Liver (tissue), 9 donors: ENCODE results near the gene SLC66A1. TPM values are rescaled to one million over a fixed set of nuclear protein-coding genes. Genes with fewer than 3 reads are reported as not detected.

Experiments used
- DNase-seq: peaks from one replicate; pipeline ENCODE4 v3.0.0-alpha.2; 2017; ENCODE audit warnings: low spot score
- H3K27ac ChIP-seq, 2 donors: one replicate each; pipeline ENCODE4 v1.7.0; 2013; ENCODE audit warnings: inconsistent platforms in 2 of 2, low read length in 2 of 2, control low read depth in 1 of 2, low read depth in 1 of 2, mild to moderate bottlenecking in 1 of 2
- H3K27me3 ChIP-seq, 4 donors: one replicate each; pipeline versions ENCODE4 v1.6.1 to v1.7.0; 2013; ENCODE audit warnings: low read length in 3 of 4, inconsistent platforms in 1 of 4, mild to moderate bottlenecking in 1 of 4, moderate library complexity in 1 of 4; ENCODE audit not compliant: control insufficient read depth in 4 of 4, insufficient read depth in 4 of 4
- H3K36me3 ChIP-seq, 4 donors: one replicate each; pipeline versions ENCODE4 v1.6.1 to v1.7.0; 2013; ENCODE audit warnings: low read length in 3 of 4, mild to moderate bottlenecking in 3 of 4, low read depth in 1 of 4, moderate library complexity in 1 of 4; ENCODE audit not compliant: control insufficient read depth in 4 of 4, insufficient read depth in 3 of 4
- H3K4me1 ChIP-seq, 4 donors: one replicate each; pipeline versions ENCODE4 v1.6.1 to v1.7.0; 2013; ENCODE audit warnings: low read length in 3 of 4, mild to moderate bottlenecking in 3 of 4, moderate library complexity in 1 of 4; ENCODE audit not compliant: control insufficient read depth in 4 of 4, insufficient read depth in 4 of 4
- H3K4me3 ChIP-seq, 3 donors: one replicate each; pipeline versions ENCODE4 v1.6.1 to v1.7.0; 2013; ENCODE audit warnings: low read length in 3 of 3, control low read depth in 1 of 3, low read depth in 1 of 3, mild to moderate bottlenecking in 1 of 3
- H3K9ac ChIP-seq, 2 donors: one replicate each; pipeline ENCODE4 v1.7.0; 2013; ENCODE audit warnings: low read length in 2 of 2, mild to moderate bottlenecking in 2 of 2, moderate library complexity in 2 of 2, control low read depth in 1 of 2, low read depth in 1 of 2
- H3K9me3 ChIP-seq, 4 donors: one replicate each; pipeline versions ENCODE4 v1.6.1 to v1.7.0; 2013; ENCODE audit warnings: low read length in 3 of 4; ENCODE audit not compliant: control insufficient read depth in 4 of 4
- EGR1 ChIP-seq, 2 donors: IDR thresholded peaks; 2 replicates each; pipeline ENCODE4 v1.6.1; 2016 to 2018; ENCODE audit warnings: antibody characterized with exemption in 2 of 2, low read depth in 2 of 2
- FOXA1 ChIP-seq: IDR thresholded peaks from 2 replicates; pipeline ENCODE4 v1.6.1; 2016; ENCODE audit warnings: antibody characterized with exemption
- FOXA2 ChIP-seq: IDR thresholded peaks from 2 replicates; pipeline ENCODE4 v1.6.1; 2016; ENCODE audit warnings: antibody characterized with exemption
- GABPA ChIP-seq, 2 donors: IDR thresholded peaks in 1 of 2; conservative IDR thresholded peaks in 1 of 2; 2 replicates each; pipeline ENCODE4 v1.6.1; 2016; ENCODE audit warnings: antibody characterized with exemption in 2 of 2, mild to moderate bottlenecking in 1 of 2, moderate library complexity in 1 of 2
- HNF4A ChIP-seq, 2 donors: conservative IDR thresholded peaks; 2 replicates each; pipeline ENCODE4 v1.6.1; 2016; ENCODE audit warnings: antibody characterized with exemption in 2 of 2, mild to moderate bottlenecking in 2 of 2
- JUND ChIP-seq, 2 donors: IDR thresholded peaks; 2 replicates each; pipeline ENCODE4 v1.6.1; 2016; ENCODE audit warnings: antibody characterized with exemption in 2 of 2
- NR2F2 ChIP-seq: IDR thresholded peaks from 2 replicates; pipeline ENCODE4 v1.6.1; 2016; ENCODE audit warnings: antibody characterized with exemption
- RAD21 ChIP-seq, 2 donors: IDR thresholded peaks; 2 replicates each; pipeline ENCODE4 v1.6.1; 2016; ENCODE audit warnings: antibody characterized with exemption in 2 of 2, mild to moderate bottlenecking in 2 of 2
- RXRA ChIP-seq, 2 donors: IDR thresholded peaks; 2 replicates each; pipeline ENCODE4 v1.6.1; 2017 to 2018; ENCODE audit warnings: antibody characterized with exemption in 2 of 2, mild to moderate bottlenecking in 1 of 2
- SP1 ChIP-seq: IDR thresholded peaks from 2 replicates; pipeline ENCODE4 v1.6.1; 2018; ENCODE audit warnings: antibody characterized with exemption, mild to moderate bottlenecking
- TAF1 ChIP-seq: conservative IDR thresholded peaks from 2 replicates; pipeline ENCODE4 v1.6.1; 2016; ENCODE audit warnings: antibody characterized with exemption, mild to moderate bottlenecking
- YY1 ChIP-seq: IDR thresholded peaks from 2 replicates; pipeline ENCODE4 v1.6.1; 2016; ENCODE audit warnings: antibody characterized with exemption, mild to moderate bottlenecking
- WGBS: extraction: QIAGEN DNeasy Blood & Tissue Kit; methylation state at CpG from one replicate; pipeline ENCODE4 v1.1.7; 2013; 5-methylcytosine and 5-hydroxymethylcytosine counted together
- polyA plus RNA-seq, 2 donors: library from polyadenylated mRNA; stranded (reverse) in 1 of 2; unstranded in 1 of 2; fragments of 200-250 nt in 1 of 2; fragments of >200 nt in 1 of 2; fragmentation: Nextera tagmentation in 1 of 2; extraction: Ambion mirVana in 1 of 2; gene quantifications; one replicate each; pipeline versions ENCODE4 v1.2.1 to v1.2.3, GENCODE V29; 2013 to 2015
- total RNA-seq, 2 donors: library from RNA; depleted of rRNA; stranded (reverse); fragments of >200 nt; gene quantifications; one replicate each; pipeline ENCODE4 v1.2.3, GENCODE V29; 2014
- TF ChIP-seq, protein P1 (sequence below): IDR thresholded peaks from 2 replicates; pipeline ENCODE4 v1.6.1; 2016; ENCODE audit warnings: antibody characterized with exemption
- TF ChIP-seq, protein P2 (sequence below): fragments of 150-350 bp; IDR thresholded peaks from 2 replicates; pipeline ENCODE4 v1.5.1; 2017; ENCODE audit warnings: improper control_type of control experiment, low read depth, low read length; ENCODE audit not compliant: missing input control
- TF ChIP-seq, protein P3 (sequence below): IDR thresholded peaks from 2 replicates; pipeline ENCODE4 v1.6.1; 2016; ENCODE audit warnings: antibody characterized with exemption, mild to moderate bottlenecking
- TF ChIP-seq, protein P4 (sequence below): IDR thresholded peaks from 2 replicates; pipeline ENCODE4 v1.6.1; 2016; ENCODE audit warnings: antibody characterized with exemption
- TF ChIP-seq, protein P5 (sequence below): IDR thresholded peaks from 2 replicates; pipeline ENCODE4 v1.6.1; 2016; ENCODE audit warnings: antibody characterized with exemption
- donor health status: healthy.
- donor health status: healthy.
- donor health status: healthy.
- donor health status: healthy.
- donor health status: healthy.

Gene SLC66A1
- total and polyA plus RNA-seq, 4 donors = 6.8 to 16.0 (median 14.0) TPM

DNA sequence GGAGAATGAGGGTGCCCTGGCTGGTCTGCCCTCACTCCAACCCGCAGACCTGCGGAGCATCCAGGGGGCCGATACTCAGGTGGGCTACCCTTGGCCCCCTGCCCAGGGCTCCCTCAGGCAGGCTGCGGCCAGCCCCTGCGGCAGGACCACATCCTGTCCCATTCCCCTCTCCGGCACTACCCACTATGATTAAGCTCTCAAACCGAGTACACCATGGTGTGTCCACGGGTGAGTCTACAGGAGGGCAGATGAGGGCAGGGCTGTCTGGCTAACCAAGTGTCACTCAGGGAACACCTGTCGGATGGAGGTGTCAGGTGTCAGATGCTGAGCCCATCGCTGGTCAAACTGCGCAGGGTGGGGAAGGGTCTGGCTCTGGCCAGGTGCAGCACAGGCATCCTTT lies 47.2 kb downstream of the SLC66A1 start:
- WGBS = 86% methylated on average over 11 of the region's 11 CpGs
- H3K9ac ChIP-seq = no peak overlapping the region
- peaks cover 0 to 8% (median 6%) of the 10 kb centered on the region in 4 donors for H3K4me1 ChIP-seq
- no peak overlapping the region for H3K4me3 ChIP-seq
- no peak overlapping the region for H3K27ac ChIP-seq
- H3K36me3 ChIP-seq = peaks cover 0 to 27% (median 17%) of the 10 kb centered on the region in 4 donors
- no peaks in the 10 kb centered on the region for H3K27me3 ChIP-seq
- DNase-seq = no peak
- no peaks in the 10 kb centered on the region for H3K9me3 ChIP-seq
- no peak for TF ChIP-seq GABPA (IDR thresholded peaks at IDR 0.05 in 1 of 2, conservative IDR thresholded peaks at IDR 0.05 in 1 of 2)
- no peak for TF ChIP-seq HNF4A (conservative IDR thresholded peaks at IDR 0.05)
- TF ChIP-seq RXRA (IDR thresholded peaks at IDR 0.05) = no peak
- TF ChIP-seq NR2F2 = no peak
- TF ChIP-seq, protein P1, sequence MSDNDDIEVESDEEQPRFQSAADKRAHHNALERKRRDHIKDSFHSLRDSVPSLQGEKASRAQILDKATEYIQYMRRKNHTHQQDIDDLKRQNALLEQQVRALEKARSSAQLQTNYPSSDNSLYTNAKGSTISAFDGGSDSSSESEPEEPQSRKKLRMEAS = no peak
- no peak for TF ChIP-seq FOXA2
- TF ChIP-seq, protein P2, sequence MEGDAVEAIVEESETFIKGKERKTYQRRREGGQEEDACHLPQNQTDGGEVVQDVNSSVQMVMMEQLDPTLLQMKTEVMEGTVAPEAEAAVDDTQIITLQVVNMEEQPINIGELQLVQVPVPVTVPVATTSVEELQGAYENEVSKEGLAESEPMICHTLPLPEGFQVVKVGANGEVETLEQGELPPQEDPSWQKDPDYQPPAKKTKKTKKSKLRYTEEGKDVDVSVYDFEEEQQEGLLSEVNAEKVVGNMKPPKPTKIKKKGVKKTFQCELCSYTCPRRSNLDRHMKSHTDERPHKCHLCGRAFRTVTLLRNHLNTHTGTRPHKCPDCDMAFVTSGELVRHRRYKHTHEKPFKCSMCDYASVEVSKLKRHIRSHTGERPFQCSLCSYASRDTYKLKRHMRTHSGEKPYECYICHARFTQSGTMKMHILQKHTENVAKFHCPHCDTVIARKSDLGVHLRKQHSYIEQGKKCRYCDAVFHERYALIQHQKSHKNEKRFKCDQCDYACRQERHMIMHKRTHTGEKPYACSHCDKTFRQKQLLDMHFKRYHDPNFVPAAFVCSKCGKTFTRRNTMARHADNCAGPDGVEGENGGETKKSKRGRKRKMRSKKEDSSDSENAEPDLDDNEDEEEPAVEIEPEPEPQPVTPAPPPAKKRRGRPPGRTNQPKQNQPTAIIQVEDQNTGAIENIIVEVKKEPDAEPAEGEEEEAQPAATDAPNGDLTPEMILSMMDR = no peak
- no peak for TF ChIP-seq JUND (IDR thresholded peaks at IDR 0.05)
- TF ChIP-seq, protein P3, sequence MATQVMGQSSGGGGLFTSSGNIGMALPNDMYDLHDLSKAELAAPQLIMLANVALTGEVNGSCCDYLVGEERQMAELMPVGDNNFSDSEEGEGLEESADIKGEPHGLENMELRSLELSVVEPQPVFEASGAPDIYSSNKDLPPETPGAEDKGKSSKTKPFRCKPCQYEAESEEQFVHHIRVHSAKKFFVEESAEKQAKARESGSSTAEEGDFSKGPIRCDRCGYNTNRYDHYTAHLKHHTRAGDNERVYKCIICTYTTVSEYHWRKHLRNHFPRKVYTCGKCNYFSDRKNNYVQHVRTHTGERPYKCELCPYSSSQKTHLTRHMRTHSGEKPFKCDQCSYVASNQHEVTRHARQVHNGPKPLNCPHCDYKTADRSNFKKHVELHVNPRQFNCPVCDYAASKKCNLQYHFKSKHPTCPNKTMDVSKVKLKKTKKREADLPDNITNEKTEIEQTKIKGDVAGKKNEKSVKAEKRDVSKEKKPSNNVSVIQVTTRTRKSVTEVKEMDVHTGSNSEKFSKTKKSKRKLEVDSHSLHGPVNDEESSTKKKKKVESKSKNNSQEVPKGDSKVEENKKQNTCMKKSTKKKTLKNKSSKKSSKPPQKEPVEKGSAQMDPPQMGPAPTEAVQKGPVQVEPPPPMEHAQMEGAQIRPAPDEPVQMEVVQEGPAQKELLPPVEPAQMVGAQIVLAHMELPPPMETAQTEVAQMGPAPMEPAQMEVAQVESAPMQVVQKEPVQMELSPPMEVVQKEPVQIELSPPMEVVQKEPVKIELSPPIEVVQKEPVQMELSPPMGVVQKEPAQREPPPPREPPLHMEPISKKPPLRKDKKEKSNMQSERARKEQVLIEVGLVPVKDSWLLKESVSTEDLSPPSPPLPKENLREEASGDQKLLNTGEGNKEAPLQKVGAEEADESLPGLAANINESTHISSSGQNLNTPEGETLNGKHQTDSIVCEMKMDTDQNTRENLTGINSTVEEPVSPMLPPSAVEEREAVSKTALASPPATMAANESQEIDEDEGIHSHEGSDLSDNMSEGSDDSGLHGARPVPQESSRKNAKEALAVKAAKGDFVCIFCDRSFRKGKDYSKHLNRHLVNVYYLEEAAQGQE = no peak
- TF ChIP-seq, protein P4, sequence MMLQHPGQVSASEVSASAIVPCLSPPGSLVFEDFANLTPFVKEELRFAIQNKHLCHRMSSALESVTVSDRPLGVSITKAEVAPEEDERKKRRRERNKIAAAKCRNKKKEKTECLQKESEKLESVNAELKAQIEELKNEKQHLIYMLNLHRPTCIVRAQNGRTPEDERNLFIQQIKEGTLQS = no peak
- no peak for TF ChIP-seq RAD21 (IDR thresholded peaks at IDR 0.05)
- no peak for TF ChIP-seq EGR1 (IDR thresholded peaks at IDR 0.05; ENCODE audit: low read depth in 2 of 2)
- no peak for TF ChIP-seq TAF1
- no peak for TF ChIP-seq SP1
- TF ChIP-seq, protein P5, sequence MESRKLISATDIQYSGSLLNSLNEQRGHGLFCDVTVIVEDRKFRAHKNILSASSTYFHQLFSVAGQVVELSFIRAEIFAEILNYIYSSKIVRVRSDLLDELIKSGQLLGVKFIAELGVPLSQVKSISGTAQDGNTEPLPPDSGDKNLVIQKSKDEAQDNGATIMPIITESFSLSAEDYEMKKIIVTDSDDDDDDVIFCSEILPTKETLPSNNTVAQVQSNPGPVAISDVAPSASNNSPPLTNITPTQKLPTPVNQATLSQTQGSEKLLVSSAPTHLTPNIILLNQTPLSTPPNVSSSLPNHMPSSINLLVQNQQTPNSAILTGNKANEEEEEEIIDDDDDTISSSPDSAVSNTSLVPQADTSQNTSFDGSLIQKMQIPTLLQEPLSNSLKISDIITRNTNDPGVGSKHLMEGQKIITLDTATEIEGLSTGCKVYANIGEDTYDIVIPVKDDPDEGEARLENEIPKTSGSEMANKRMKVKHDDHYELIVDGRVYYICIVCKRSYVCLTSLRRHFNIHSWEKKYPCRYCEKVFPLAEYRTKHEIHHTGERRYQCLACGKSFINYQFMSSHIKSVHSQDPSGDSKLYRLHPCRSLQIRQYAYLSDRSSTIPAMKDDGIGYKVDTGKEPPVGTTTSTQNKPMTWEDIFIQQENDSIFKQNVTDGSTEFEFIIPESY = no peak

DNA sequence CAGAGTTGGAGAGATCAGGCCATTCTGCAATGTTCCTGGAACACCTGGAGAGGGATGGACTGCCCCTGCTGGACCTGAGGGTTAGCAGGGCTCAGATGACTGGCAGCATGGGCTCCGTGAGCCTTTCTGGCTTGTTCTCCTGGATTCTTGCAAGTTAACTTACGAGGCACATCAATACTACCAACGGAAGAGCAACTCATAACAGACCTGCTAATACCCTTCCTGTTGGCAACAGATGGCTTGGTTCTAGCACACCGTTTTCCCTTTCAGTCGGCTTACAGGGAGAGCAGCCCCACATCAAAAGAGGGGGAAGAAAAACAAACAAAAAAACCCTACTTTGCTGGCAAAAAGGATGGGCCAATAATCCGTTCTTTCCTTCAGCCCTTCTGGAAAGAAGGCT lies 47.9 kb downstream of the SLC66A1 start:
- H3K27me3 ChIP-seq = no peaks in the 10 kb centered on the region
- no peaks in the 10 kb centered on the region for H3K9me3 ChIP-seq
- peaks cover 0 to 11% (median 6%) of the 10 kb centered on the region in 4 donors for H3K4me1 ChIP-seq
- 80% methylated on average over 6 of the region's 6 CpGs for WGBS
- H3K4me3 ChIP-seq = no peak overlapping the region
- DNase-seq = no peak
- H3K36me3 ChIP-seq = peaks cover 0 to 20% (median 12%) of the 10 kb centered on the region in 4 donors
- no peak overlapping the region for H3K27ac ChIP-seq
- H3K9ac ChIP-seq = no peak overlapping the region
- TF ChIP-seq RAD21 (IDR thresholded peaks at IDR 0.05) (no peak), NR2F2 (no peak), SP1 (no peak), EGR1 (IDR thresholded peaks at IDR 0.05; ENCODE audit: low read depth in 2 of 2) (no peak), GABPA (IDR thresholded peaks at IDR 0.05 in 1 of 2, conservative IDR thresholded peaks at IDR 0.05 in 1 of 2) (no peak), FOXA1 (no peak), HNF4A (conservative IDR thresholded peaks at IDR 0.05) (no peak), JUND (IDR thresholded peaks at IDR 0.05) (no peak), YY1 (no peak), TAF1 (no peak)
- TF ChIP-seq, protein P4 = no peak
- TF ChIP-seq, protein P1 = no peak
- TF ChIP-seq, protein P2 = no peak
